ENCODE results near the gene CCDC28A.

CCDC28A gene

DNA sequence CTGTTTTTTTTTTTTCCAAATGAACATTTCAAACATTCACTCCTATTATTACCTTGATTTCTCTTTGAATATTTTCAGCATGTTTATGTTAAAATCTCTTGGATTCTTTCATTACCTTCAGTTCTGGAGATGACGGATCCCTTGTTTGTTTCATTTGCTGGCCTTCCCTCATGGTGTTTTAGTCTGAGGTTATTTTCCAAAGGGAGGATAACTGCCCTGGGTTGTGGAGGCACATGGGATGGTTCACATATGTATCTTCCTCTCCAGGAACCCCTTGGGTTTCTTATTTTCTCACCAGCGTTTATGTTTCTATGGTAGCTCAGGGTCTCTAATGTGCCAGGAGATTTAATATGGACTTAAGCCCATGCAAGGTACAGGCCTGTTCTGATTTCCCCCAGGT, 58.6 kb downstream of the CCDC28A start:
- TF ChIP-seq, protein P1, sequence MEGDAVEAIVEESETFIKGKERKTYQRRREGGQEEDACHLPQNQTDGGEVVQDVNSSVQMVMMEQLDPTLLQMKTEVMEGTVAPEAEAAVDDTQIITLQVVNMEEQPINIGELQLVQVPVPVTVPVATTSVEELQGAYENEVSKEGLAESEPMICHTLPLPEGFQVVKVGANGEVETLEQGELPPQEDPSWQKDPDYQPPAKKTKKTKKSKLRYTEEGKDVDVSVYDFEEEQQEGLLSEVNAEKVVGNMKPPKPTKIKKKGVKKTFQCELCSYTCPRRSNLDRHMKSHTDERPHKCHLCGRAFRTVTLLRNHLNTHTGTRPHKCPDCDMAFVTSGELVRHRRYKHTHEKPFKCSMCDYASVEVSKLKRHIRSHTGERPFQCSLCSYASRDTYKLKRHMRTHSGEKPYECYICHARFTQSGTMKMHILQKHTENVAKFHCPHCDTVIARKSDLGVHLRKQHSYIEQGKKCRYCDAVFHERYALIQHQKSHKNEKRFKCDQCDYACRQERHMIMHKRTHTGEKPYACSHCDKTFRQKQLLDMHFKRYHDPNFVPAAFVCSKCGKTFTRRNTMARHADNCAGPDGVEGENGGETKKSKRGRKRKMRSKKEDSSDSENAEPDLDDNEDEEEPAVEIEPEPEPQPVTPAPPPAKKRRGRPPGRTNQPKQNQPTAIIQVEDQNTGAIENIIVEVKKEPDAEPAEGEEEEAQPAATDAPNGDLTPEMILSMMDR (IDR thresholded peaks at IDR 0.05; ENCODE audit: insufficient read depth, missing control alignments) = no peak
- FAIRE-seq = no peak
- DNase-seq (ENCODE audit: insufficient read length, low spot score) = no peak

DNA sequence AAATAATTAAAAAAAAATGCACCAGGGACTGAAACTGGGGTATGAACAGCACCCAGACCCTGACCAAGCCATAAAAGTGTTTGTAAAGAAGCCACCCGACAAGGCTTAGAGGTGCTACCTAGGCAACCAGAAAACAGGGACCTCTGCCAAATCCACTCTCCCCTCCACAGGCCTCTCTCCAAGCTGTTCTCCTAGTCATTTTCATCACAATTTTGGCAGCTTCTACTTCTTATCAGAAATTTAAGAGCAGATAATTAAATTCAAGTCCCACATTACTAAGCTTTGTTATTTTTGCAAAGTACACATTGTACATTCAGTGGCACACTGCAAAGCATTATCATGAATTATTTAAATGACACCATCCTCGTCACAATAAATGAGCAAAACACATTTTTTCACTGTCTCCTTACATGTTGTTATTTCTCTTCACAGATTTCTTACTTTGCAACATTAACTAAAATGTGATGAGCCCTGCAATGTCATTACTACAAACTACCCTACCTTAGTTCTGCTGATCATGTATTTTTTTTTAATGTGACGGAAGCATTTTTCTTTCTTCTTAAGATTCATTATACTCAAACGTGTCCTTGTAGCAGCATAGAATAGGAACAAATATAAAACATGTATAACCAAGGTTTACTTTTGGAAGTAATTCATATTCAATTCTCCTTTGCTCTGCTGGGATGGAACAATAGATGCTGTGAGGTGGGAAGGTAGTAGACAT, 60.4 kb downstream of the CCDC28A start:
- no peak for FAIRE-seq
- DNase-seq (ENCODE audit: insufficient read length, low spot score) = no peak
- TF ChIP-seq, protein P1 (IDR thresholded peaks at IDR 0.05; ENCODE audit: insufficient read depth, missing control alignments) = no peak

DNA sequence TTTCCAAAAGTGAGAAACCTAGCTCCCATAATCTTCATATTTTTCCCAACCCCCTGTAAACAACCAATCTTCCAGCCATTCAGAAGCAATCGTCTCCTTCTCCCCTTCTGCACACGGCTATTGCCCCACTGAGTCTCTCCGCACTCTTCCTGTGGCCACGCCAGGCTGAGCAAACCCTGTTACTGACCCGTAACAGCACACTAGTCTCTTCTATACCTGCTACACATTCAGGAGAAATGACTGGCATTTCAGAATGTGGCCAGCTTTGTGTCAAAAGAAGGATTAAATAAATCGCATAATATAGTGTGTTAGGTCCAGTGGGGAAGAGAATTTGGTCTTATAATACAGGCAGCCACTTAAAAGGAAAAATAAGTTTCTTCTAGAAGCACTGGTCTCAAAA, 63.7 kb downstream of the CCDC28A start:
- TF ChIP-seq, protein P1 (IDR thresholded peaks at IDR 0.05; ENCODE audit: insufficient read depth, missing control alignments) = no peak
- FAIRE-seq (no peak), DNase-seq (ENCODE audit: insufficient read length, low spot score) (no peak)
